Measurements from ENCODE around the gene KRT83.

Gene KRT83

GRCh38 chr12:52356762-52357580, 35.8 kb upstream of the KRT83 start:
- Histone ChIP-seq H3K27me3 (ENCODE audit: low read depth, low read length) (peaks cover 28% of the 10 kb centered on the region), H4K20me1 (ENCODE audit: insufficient read depth, low read length) (no peaks in the 10 kb centered on the region), H3K4me3 (ENCODE audit: low read length) (no peak overlapping the region), H2AFZ (ENCODE audit: low read depth, low read length) (no peak overlapping the region), H3K4me2 (ENCODE audit: low read length) (no peak overlapping the region), H3K4me1 (ENCODE audit: low read length) (peaks cover 12% of the 10 kb centered on the region), H3K79me2 (ENCODE audit: low read length) (no peaks in the 10 kb centered on the region), H3K27ac (ENCODE audit: low read length) (no peak overlapping the region), H3K9me3 (ENCODE audit: insufficient read depth, low read length) (no peaks in the 10 kb centered on the region), H3K9ac (ENCODE audit: low read length) (no peak overlapping the region), H3K36me3 (replicated peaks; ENCODE audit: low read depth, low read length) (no peaks in the 10 kb centered on the region)
- TF ChIP-seq EZH2phosphoT487 (IDR thresholded peaks at IDR 0.05; ENCODE audit: low read depth): no peak

GRCh38 chr12:52356031-52356761, 35.0 kb upstream of the KRT83 start:
- H3K9ac ChIP-seq (ENCODE audit: low read length): no peak overlapping the region
- no peak for TF ChIP-seq CTCF (IDR thresholded peaks at IDR 0.05; ENCODE audit: low read depth, low read length)
- no peak for TF ChIP-seq EZH2phosphoT487 (IDR thresholded peaks at IDR 0.05; ENCODE audit: low read depth)
- H3K4me2 ChIP-seq (ENCODE audit: low read length): no peak overlapping the region
- H3K79me2 ChIP-seq (ENCODE audit: low read length): no peaks in the 10 kb centered on the region
- no peaks in the 10 kb centered on the region for H3K9me3 ChIP-seq (ENCODE audit: insufficient read depth, low read length)
- peaks cover 35% of the 10 kb centered on the region for H3K27me3 ChIP-seq (ENCODE audit: low read depth, low read length)
- no peaks in the 10 kb centered on the region for H4K20me1 ChIP-seq (ENCODE audit: insufficient read depth, low read length)
- no peaks in the 10 kb centered on the region for H3K36me3 ChIP-seq (replicated peaks; ENCODE audit: low read depth, low read length)
- H3K27ac ChIP-seq (ENCODE audit: low read length): no peak overlapping the region
- no peak overlapping the region for H2AFZ ChIP-seq (ENCODE audit: low read depth, low read length)
- peaks cover 12% of the 10 kb centered on the region for H3K4me1 ChIP-seq (ENCODE audit: low read length)
- no peak overlapping the region for H3K4me3 ChIP-seq (ENCODE audit: low read length)

- Histone ChIP-seq H3K4me1 (ENCODE audit: low read length) (peaks cover 12% of the 10 kb centered on the region), H3K27me3 (ENCODE audit: low read depth, low read length) (peaks cover 42% of the 10 kb centered on the region), H3K27ac (ENCODE audit: low read length) (no peak overlapping the region), H3K4me2 (ENCODE audit: low read length) (no peak overlapping the region), H3K36me3 (replicated peaks; ENCODE audit: low read depth, low read length) (no peaks in the 10 kb centered on the region), H4K20me1 (ENCODE audit: insufficient read depth, low read length) (no peaks in the 10 kb centered on the region), H3K9ac (ENCODE audit: low read length) (no peak overlapping the region), H3K4me3 (ENCODE audit: low read length) (no peak overlapping the region), H2AFZ (ENCODE audit: low read depth, low read length) (no peak overlapping the region), H3K9me3 (ENCODE audit: insufficient read depth, low read length) (no peaks in the 10 kb centered on the region), H3K79me2 (ENCODE audit: low read length) (no peaks in the 10 kb centered on the region)
- TF ChIP-seq EZH2phosphoT487 (IDR thresholded peaks at IDR 0.05; ENCODE audit: low read depth): no peak
- no peak for TF ChIP-seq CTCF (IDR thresholded peaks at IDR 0.05; ENCODE audit: low read depth, low read length)
Measured at GRCh38 chr12:52355176-52355575, 34.0 kb upstream of the KRT83 start.

- no peaks in the 10 kb centered on the region for H3K36me3 ChIP-seq (replicated peaks; ENCODE audit: low read depth, low read length)
- H3K9me3 ChIP-seq (ENCODE audit: insufficient read depth, low read length): no peaks in the 10 kb centered on the region
Measured at GRCh38 chr12:52354200-52354599, 33.0 kb upstream of the KRT83 start.

More at GRCh38 chr12:52354200-52354599, 33.0 kb upstream of the KRT83 start:
- H3K79me2 ChIP-seq (ENCODE audit: low read length): no peaks in the 10 kb centered on the region
- TF ChIP-seq EZH2phosphoT487 (IDR thresholded peaks at IDR 0.05; ENCODE audit: low read depth) (no peak), CTCF (IDR thresholded peaks at IDR 0.05; ENCODE audit: low read depth, low read length) (no peak)
- peaks cover 49% of the 10 kb centered on the region for H3K27me3 ChIP-seq (ENCODE audit: low read depth, low read length)
- H3K27ac ChIP-seq (ENCODE audit: low read length): no peak overlapping the region
- no peak overlapping the region for H2AFZ ChIP-seq (ENCODE audit: low read depth, low read length)
- peaks cover 12% of the 10 kb centered on the region for H3K4me1 ChIP-seq (ENCODE audit: low read length)
- no peak overlapping the region for H3K4me3 ChIP-seq (ENCODE audit: low read length)
- H3K9ac ChIP-seq (ENCODE audit: low read length): no peak overlapping the region
- no peaks in the 10 kb centered on the region for H4K20me1 ChIP-seq (ENCODE audit: insufficient read depth, low read length)
- no peak overlapping the region for H3K4me2 ChIP-seq (ENCODE audit: low read length)
